ENCODE data around the gene NID1.
"Not testable (repeated sequence)": the region's sequence is repeated elsewhere in the genome, so short reads cannot be mapped to it uniquely, and the experiment has no call there.

NID1 gene

DNA sequence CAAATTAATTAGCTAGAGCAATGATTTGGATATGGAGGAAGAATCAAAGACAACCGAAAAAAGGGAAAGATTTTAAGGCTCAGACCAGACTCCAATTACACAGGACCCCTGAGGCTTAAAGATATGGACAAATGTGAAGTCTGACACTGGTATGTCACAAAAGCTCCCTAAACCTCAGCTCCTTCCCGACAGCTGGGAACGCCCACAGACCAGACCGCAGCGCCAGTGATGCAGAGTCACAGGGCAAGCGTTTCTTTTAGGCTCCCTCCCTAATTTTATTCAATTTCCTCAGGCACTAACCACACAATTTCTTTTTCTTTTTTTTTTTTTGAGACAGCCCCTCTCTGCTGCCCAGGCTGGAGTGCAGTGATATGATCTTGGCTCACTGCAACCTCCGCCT, 40.2 kb downstream of the NID1 start:
- DNase-seq, result no peak

DNA sequence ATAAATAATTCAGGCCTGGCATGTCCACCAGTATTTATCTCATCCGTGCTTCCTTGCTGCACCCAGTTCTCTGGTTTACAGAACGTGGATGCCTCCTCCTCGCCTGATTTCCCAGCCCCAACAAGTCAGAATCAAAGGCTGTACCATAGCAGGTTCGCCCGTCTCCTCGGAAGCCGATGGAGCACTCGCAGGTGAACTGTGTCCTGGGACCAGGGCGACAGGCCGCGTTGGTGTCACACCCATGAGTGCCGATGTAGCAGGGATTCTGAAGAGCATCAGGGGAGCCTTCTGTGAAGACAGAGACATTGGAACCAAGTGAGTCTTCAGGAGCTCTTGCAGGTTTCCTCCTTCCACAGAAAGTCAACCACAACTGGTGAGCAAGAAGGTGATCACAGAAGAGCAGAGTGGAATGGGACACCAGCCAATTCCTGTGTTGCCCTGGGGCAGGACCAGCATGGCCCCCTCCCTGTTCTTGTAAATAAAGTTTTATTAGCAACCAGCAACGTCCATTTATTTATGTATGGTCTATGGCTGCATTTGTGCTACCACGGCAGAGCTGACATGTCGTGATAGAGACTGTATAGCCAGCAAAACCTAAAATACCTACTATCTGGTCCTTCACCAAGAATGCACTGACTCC, 40.8 kb downstream of the NID1 start:
- no peak for DNase-seq

- no peak for DNase-seq
These were observed 43.3 kb downstream of the NID1 start for GRCh38 chr1:236021424-236022135.

- no peak for DNase-seq
These were observed 44.3 kb downstream of the NID1 start for GRCh38 chr1:236020359-236021219.

- DNase-seq, result no peak
These were observed 45.9 kb downstream of the NID1 start for GRCh38 chr1:236018885-236019453.

GRCh38 chr1:236016782-236017400, 48.0 kb downstream of the NID1 start:
- DNase-seq, result no peak

GRCh38 chr1:236016083-236016482, 48.8 kb downstream of the NID1 start:
- DNase-seq, result no peak

DNA sequence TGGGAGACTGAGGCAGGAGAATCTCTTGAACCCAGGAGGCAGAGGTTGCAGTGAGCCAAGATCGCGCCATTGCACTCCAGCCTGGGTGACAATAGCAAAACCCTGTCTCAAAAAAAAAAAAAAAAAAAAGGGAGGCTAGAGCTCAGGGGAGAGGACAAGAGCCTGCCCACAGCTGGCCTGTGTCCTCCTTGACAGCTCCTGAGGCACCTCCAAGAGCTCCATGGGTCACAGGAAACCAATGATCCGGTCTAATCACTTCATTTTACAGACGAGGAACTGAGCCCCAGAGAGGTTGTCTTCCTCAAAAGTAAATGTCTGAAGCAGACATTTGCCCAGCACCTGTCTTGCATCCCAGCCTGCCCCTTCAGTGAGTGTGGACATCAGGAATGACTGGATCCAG, 49.4 kb downstream of the NID1 start:
- no peak for DNase-seq

GRCh38 chr1:236013330-236013729, 51.6 kb downstream of the NID1 start:
- DNase-seq, result no peak

- no peak for DNase-seq
These were observed 53.2 kb downstream of the NID1 start for GRCh38 chr1:236011641-236012040.

GRCh38 chr1:236010443-236010842, 54.4 kb downstream of the NID1 start:
- no peak for DNase-seq

DNA sequence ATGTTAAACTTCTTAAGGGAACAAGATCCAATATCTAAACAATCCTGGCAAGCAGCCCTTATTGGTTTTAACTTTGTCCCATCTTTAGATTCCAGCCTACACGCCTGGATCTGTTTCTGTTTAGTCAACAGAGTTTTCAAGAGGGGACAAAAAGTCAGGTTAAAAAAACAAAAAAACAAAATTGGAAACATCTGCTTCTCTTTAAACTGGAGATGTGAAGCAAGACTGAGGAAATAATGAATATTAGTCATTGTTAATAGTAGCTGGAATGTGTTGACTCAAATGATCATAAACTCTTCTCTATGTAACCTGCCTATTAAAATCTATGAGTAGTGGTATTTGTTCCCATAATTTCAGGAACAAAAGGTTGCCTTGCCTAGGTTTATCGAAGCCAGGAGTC, 55.0 kb downstream of the NID1 start:
- no peak for DNase-seq

GRCh38 chr1:236009191-236009590, 55.7 kb downstream of the NID1 start:
- no peak for DNase-seq

DNA sequence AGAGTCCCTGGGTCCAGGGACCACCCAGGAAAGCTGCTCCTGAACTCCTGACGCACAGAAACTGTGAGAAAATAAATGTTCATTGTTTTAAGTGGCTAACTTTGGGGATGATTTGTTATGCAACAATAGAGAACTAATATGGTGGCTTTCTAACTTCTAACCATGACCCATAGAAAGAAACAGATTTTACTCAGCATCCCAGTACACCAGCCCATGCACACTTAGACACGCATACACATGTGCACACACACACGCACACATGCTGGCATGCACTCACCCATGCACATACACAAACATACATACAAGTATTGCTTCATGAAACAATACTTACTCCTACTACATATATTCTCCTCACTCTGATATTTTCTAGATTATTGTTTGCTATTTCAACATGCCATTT, 57.1 kb downstream of the NID1 start:
- DNase-seq, result no peak

DNA sequence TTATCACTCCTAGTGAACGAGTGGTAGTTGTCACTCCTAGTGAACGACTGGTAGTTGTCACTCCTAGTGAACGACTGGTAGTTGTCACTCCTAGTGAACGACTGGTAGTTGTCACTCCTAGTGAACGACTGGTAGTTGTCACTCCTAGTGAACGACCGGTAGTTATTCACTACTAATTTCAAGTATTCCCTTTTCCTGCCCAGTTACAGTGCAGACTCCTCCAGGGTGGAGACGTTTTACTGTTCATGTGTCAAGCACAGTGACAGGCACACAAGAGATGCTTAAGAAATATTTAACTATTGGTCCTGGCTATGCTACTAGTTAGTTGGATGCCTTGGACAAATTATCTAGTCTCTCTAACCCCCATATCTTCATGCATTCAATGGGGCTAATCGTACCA, 61.8 kb downstream of the NID1 start:
- not testable (repeated sequence) for DNase-seq

DNA sequence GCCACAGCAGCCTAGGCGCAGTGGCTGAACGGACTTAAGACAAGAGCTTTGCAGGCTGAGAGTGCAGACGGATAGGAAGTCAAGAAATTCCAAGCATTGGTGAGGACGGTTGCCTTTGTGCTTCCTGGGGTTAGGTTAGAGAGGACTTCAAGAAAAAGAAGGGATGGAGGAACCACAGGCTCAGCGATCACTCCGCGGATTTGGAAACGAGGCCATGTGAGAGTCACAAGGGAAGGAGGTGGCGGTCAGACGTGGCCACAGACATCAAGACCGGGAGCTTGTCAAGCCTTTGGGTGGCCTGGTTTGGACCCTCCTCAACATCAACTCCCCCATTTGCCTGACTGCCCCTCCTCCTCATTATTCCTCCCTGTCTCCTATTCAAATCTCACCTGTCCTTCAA, 62.3 kb downstream of the NID1 start:
- no peak for DNase-seq

DNA sequence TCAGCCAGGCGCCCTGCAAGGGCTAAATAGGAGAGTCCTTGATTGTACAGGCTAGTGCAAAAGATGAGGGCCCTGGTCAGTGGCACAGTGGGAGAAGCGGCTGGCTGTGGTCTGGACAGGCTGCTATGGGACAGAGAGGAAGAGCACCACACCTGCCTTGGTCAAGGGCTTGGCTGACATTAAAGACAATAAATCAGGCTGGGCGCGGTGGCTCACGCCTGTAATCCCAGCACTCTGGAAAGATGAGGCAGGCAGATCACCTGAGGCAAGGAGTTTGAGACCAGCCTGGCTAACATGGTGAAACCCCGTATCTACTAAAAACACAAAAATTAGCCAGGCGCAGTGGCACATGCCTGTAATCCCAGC, 62.9 kb downstream of the NID1 start:
- no peak for DNase-seq

GRCh38 chr1:236000781-236001180, 64.1 kb downstream of the NID1 start:
- DNase-seq, result no peak

GRCh38 chr1:235999259-235999925, 65.5 kb downstream of the NID1 start:
- DNase-seq, result peak; percentile 65

GRCh38 chr1:235998812-235999211, 66.1 kb downstream of the NID1 start:
- DNase-seq, result peak; percentile 66

GRCh38 chr1:235997931-235998330, 67.0 kb downstream of the NID1 start:
- no peak for DNase-seq

DNA sequence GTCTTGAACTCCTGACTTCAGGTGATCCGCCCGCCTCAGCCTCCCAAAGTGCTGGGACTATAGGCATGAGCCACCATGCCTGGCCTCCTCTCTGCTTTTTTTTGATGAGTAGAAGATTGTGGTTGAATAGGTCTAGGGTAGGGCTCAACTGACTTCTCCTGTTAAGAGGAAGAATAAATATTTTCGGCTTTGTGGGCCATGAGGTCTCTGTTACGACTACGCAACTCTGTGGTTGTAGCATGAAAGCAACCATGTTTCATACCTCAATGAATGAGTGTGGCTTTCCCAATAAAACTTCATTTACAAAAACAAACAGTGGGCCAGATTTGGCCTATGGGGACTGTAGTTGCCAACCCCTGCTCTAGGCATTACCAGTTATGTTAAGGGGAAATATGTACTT, 67.8 kb downstream of the NID1 start:
- no peak for DNase-seq
